ENCODE measurements around the gene TANGO2.
A peak's percentile ranks its signal among the peaks of the same experiment; 100 is the strongest.

TANGO2 gene

GRCh38 chr22:20013382-20013871 lies 7.5 kb upstream of the TANGO2 start:
- no peak for TF ChIP-seq EZH2 (IDR thresholded peaks at IDR 0.05; ENCODE audit: borderline replicate concordance, low read depth, low read length, severe bottlenecking)
- peak; percentile 63 for TF ChIP-seq CTCF (IDR thresholded peaks at IDR 0.05; ENCODE audit: borderline replicate concordance, extremely low read depth, low read length, poor library complexity, severe bottlenecking)
- peaks cover 18% of the 10 kb centered on the region for H3K4me1 ChIP-seq (ENCODE audit: insufficient read depth, low read length)

GRCh38 chr22:20014526-20015186 lies 6.3 kb upstream of the TANGO2 start:
- Histone ChIP-seq H3K36me3 (ENCODE audit: insufficient read depth, low read length) (no peaks in the 10 kb centered on the region), H3K9ac (ENCODE audit: low read depth, low read length) (no peak overlapping the region), H3K27ac (ENCODE audit: low read length) (no peak overlapping the region), H3K9me3 (ENCODE audit: insufficient read depth, low read length, severe bottlenecking) (no peaks in the 10 kb centered on the region), H3K79me2 (ENCODE audit: insufficient read depth, low read length) (no peaks in the 10 kb centered on the region), H3K4me1 (ENCODE audit: insufficient read depth, low read length) (peaks cover 18% of the 10 kb centered on the region), H3K4me2 (ENCODE audit: insufficient read depth, low read length) (no peak overlapping the region), H3K27me3 (ENCODE audit: insufficient read depth, low read length, poor library complexity) (no peaks in the 10 kb centered on the region), H4K20me1 (ENCODE audit: insufficient read depth, low read length) (peaks cover 8% of the 10 kb centered on the region), H3K4me3 (ENCODE audit: low read depth in 1 of 2, low read length in 2 of 2) (no peak overlapping the region), H2AFZ (ENCODE audit: low read depth, low read length) (no peak overlapping the region)
- TF ChIP-seq EZH2 (IDR thresholded peaks at IDR 0.05; ENCODE audit: borderline replicate concordance, low read depth, low read length, severe bottlenecking): no peak
- TF ChIP-seq CTCF (IDR thresholded peaks at IDR 0.05; ENCODE audit: borderline replicate concordance, extremely low read depth, low read length, poor library complexity, severe bottlenecking): no peak
- no peak for ATAC-seq (ENCODE audit: insufficient read depth, low read depth)
- DNase-seq: no peak

More at GRCh38 chr22:20013382-20013871, 7.5 kb upstream of the TANGO2 start:
- Histone ChIP-seq H3K27ac (ENCODE audit: low read length) (no peak overlapping the region), H3K4me2 (ENCODE audit: insufficient read depth, low read length) (no peak overlapping the region), H3K79me2 (ENCODE audit: insufficient read depth, low read length) (no peaks in the 10 kb centered on the region), H3K36me3 (ENCODE audit: insufficient read depth, low read length) (no peaks in the 10 kb centered on the region), H3K4me3 (ENCODE audit: low read depth in 1 of 2, low read length in 2 of 2) (no peak overlapping the region), H4K20me1 (ENCODE audit: insufficient read depth, low read length) (peaks cover 8% of the 10 kb centered on the region), H3K27me3 (ENCODE audit: insufficient read depth, low read length, poor library complexity) (no peaks in the 10 kb centered on the region), H3K9ac (ENCODE audit: low read depth, low read length) (no peak overlapping the region), H2AFZ (ENCODE audit: low read depth, low read length) (no peak overlapping the region), H3K9me3 (ENCODE audit: insufficient read depth, low read length, severe bottlenecking) (no peaks in the 10 kb centered on the region)
- DNase-seq: peak; percentile 37
- ATAC-seq (ENCODE audit: insufficient read depth, low read depth): 0 out of 3 replicates have a peak, but pooled peaks have one; percentile 22

- no peaks in the 10 kb centered on the region for H3K27me3 ChIP-seq (ENCODE audit: insufficient read depth, low read length, poor library complexity)
- no peak overlapping the region for H3K27ac ChIP-seq (ENCODE audit: low read length)
- H3K9me3 ChIP-seq (ENCODE audit: insufficient read depth, low read length, severe bottlenecking): no peaks in the 10 kb centered on the region
- peaks cover 8% of the 10 kb centered on the region for H4K20me1 ChIP-seq (ENCODE audit: insufficient read depth, low read length)
- no peak overlapping the region; the same call in 1 of the 2 replicates for H3K9ac ChIP-seq (ENCODE audit: low read depth, low read length)
- DNase-seq: no peak
- no peak overlapping the region for H3K4me3 ChIP-seq (ENCODE audit: low read depth in 1 of 2, low read length in 2 of 2)
- H2AFZ ChIP-seq (ENCODE audit: low read depth, low read length): no peak overlapping the region
- H3K79me2 ChIP-seq (ENCODE audit: insufficient read depth, low read length): no peaks in the 10 kb centered on the region
- ATAC-seq (ENCODE audit: insufficient read depth, low read depth): no peak
- TF ChIP-seq CTCF (IDR thresholded peaks at IDR 0.05; ENCODE audit: borderline replicate concordance, extremely low read depth, low read length, poor library complexity, severe bottlenecking) (no peak), EZH2 (IDR thresholded peaks at IDR 0.05; ENCODE audit: borderline replicate concordance, low read depth, low read length, severe bottlenecking) (no peak)
- no peaks in the 10 kb centered on the region for H3K36me3 ChIP-seq (ENCODE audit: insufficient read depth, low read length)
- peaks cover 23% of the 10 kb centered on the region for H3K4me1 ChIP-seq (ENCODE audit: insufficient read depth, low read length)
- H3K4me2 ChIP-seq (ENCODE audit: insufficient read depth, low read length): no peak overlapping the region
Observed at GRCh38 chr22:20015187-20015625, 5.7 kb upstream of the TANGO2 start.
